ENCODE results near the gene PEPD. TPM values are rescaled to one million over a fixed set of nuclear protein-coding genes. Genes with fewer than 3 reads are reported as not detected.

The PEPD gene
- total and polyA plus RNA-seq, 4 donors: 37.3 to 211 (median 117) TPM

GRCh38 chr19:33418461-33418860 is 103.1 kb downstream of the PEPD start:
- no peak for DNase-seq (ENCODE audit: low spot score)
- Histone ChIP-seq H3K9me3 (ENCODE audit: control insufficient read depth in 4 of 4, low read length in 3 of 4) (no peaks in the 10 kb centered on the region), H3K9ac (ENCODE audit: low read depth in 1 of 2, low read length in 2 of 2) (no peak overlapping the region), H3K4me3 (ENCODE audit: low read depth in 1 of 3, low read length in 3 of 3) (no peak overlapping the region), H3K27me3 (ENCODE audit: control insufficient read depth in 4 of 4, insufficient read depth in 4 of 4, low read length in 3 of 4) (no peaks in the 10 kb centered on the region), H3K36me3 (ENCODE audit: control insufficient read depth in 4 of 4, insufficient read depth in 3 of 4, low read depth in 1 of 4, low read length in 3 of 4) (peaks cover 0 to 6% (median 4%) of the 10 kb centered on the region in 4 donors), H3K27ac (ENCODE audit: low read depth in 1 of 2, low read length in 2 of 2) (no peak overlapping the region), H3K4me1 (ENCODE audit: control insufficient read depth in 4 of 4, insufficient read depth in 4 of 4, low read length in 3 of 4) (no peaks in the 10 kb centered on the region)
- TF ChIP-seq SP1 (IDR thresholded peaks at IDR 0.05) (no peak), HNF4G (IDR thresholded peaks at IDR 0.05) (no peak), GABPA (IDR thresholded peaks at IDR 0.05 in 1 of 2, conservative IDR thresholded peaks at IDR 0.05 in 1 of 2) (no peak), FOXA2 (IDR thresholded peaks at IDR 0.05) (no peak), MAX (IDR thresholded peaks at IDR 0.05) (no peak), FOXA1 (IDR thresholded peaks at IDR 0.05) (no peak), CTCF (IDR thresholded peaks at IDR 0.05; ENCODE audit: low read depth, low read length, missing input control) (no peak), TAF1 (conservative IDR thresholded peaks at IDR 0.05) (no peak), RXRA (IDR thresholded peaks at IDR 0.05) (no peak), REST (IDR thresholded peaks at IDR 0.05) (no peak), EGR1 (IDR thresholded peaks at IDR 0.05; ENCODE audit: low read depth in 2 of 2) (no peak), ZBTB33 (IDR thresholded peaks at IDR 0.05) (no peak)
- WGBS: 92% methylated on average over 12 of the region's 12 CpGs

GRCh38 chr19:33417751-33418150 is 103.8 kb downstream of the PEPD start:
- H3K36me3 ChIP-seq (ENCODE audit: control insufficient read depth in 4 of 4, insufficient read depth in 3 of 4, low read depth in 1 of 4, low read length in 3 of 4): peaks cover 0 to 6% (median 4%) of the 10 kb centered on the region in 4 donors
- no peak overlapping the region for H3K4me3 ChIP-seq (ENCODE audit: low read depth in 1 of 3, low read length in 3 of 3)
- 92% methylated on average over 14 of the region's 14 CpGs for WGBS
- DNase-seq (ENCODE audit: low spot score): no peak
- H3K9me3 ChIP-seq (ENCODE audit: control insufficient read depth in 4 of 4, low read length in 3 of 4): no peaks in the 10 kb centered on the region
- no peaks in the 10 kb centered on the region for H3K27me3 ChIP-seq (ENCODE audit: control insufficient read depth in 4 of 4, insufficient read depth in 4 of 4, low read length in 3 of 4)
- H3K9ac ChIP-seq (ENCODE audit: low read depth in 1 of 2, low read length in 2 of 2): no peak overlapping the region
- no peaks in the 10 kb centered on the region for H3K4me1 ChIP-seq (ENCODE audit: control insufficient read depth in 4 of 4, insufficient read depth in 4 of 4, low read length in 3 of 4)
- no peak overlapping the region for H3K27ac ChIP-seq (ENCODE audit: low read depth in 1 of 2, low read length in 2 of 2)
- TF ChIP-seq MAX (IDR thresholded peaks at IDR 0.05): no peak
- no peak for TF ChIP-seq EGR1 (IDR thresholded peaks at IDR 0.05; ENCODE audit: low read depth in 2 of 2)
- no peak for TF ChIP-seq YY1 (IDR thresholded peaks at IDR 0.05)
- no peak for TF ChIP-seq REST (IDR thresholded peaks at IDR 0.05)
- no peak for TF ChIP-seq HNF4A (conservative IDR thresholded peaks at IDR 0.05)
- no peak for TF ChIP-seq RAD21 (IDR thresholded peaks at IDR 0.05)
- TF ChIP-seq FOXA1 (IDR thresholded peaks at IDR 0.05): no peak
- no peak for TF ChIP-seq NR2F2 (IDR thresholded peaks at IDR 0.05)
- no peak for TF ChIP-seq TAF1 (conservative IDR thresholded peaks at IDR 0.05)
- TF ChIP-seq ZBTB33 (IDR thresholded peaks at IDR 0.05): no peak
- TF ChIP-seq FOXA2 (IDR thresholded peaks at IDR 0.05): no peak

Measured in liver (tissue), 9 donors.